ENCODE results near the gene RARS2. TPM values are rescaled to one million over a fixed set of nuclear protein-coding genes. Genes with fewer than 3 reads are reported as not detected.

RARS2 gene
- total and polyA plus RNA-seq, 9 of the 15 experiments (the other 6 are each of a cell fraction or from before 2014, with no cell fraction given) = 30.0 to 92.7 (median 43.4) TPM

DNA sequence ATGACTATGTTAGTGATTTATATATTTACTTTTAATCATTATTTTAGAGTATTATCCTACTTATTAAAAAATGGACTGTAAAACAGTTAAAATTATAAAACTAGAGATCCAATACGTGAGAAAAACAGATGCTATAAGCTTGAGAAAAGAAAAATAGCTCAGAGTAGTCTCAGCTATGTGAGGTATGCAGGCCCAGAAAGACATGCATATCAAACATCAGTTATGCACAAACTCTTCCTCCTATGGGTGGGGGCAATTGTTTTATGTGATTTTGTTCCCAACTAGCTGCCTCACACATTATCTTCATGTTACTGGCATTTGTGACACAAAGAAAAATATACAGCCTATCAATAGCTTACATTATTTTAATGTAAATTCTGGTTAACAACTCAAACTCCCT lies 28.8 kb downstream of the RARS2 start:
- WGBS (ENCODE audit: insufficient coverage, low coverage, missing lambda C conversion rate) = 86% methylated on average over 1 of the region's 1 CpG
- Histone ChIP-seq H3K4me2 (ENCODE audit: insufficient read depth, low read length) (no peak overlapping the region), H3K27ac (ENCODE audit: extremely low read depth, low read depth, low read length) (no peak overlapping the region), H3K9ac (ENCODE audit: insufficient read depth in 1 of 2, low read depth in 2 of 2, low read length in 2 of 2) (no peak overlapping the region), H3K9me3 (replicated peaks; ENCODE audit: control insufficient read depth, insufficient read depth, low read depth, low read length) (no peaks in the 10 kb centered on the region), H3K79me2 (ENCODE audit: control insufficient read depth, insufficient read depth, low read length) (no peaks in the 10 kb centered on the region), H3K27me3 (ENCODE audit: control insufficient read depth in 2 of 2, insufficient read depth in 2 of 2, low read length in 2 of 2) (no peaks in the 10 kb centered on the region), H2AFZ (ENCODE audit: low read depth, low read length) (no peak overlapping the region), H3K9me1 (ENCODE audit: control insufficient read depth, insufficient read depth, low read length) (no peaks in the 10 kb centered on the region), H3K36me3 (ENCODE audit: control insufficient read depth, insufficient read depth, low read length) (peaks cover 65% of the 10 kb centered on the region), H4K20me1 (replicated peaks; ENCODE audit: control insufficient read depth, insufficient read depth, low read length) (no peaks in the 10 kb centered on the region), H3K4me1 (replicated peaks in 1 of 2; ENCODE audit: control insufficient read depth in 2 of 2, insufficient read depth in 2 of 2, low read length in 2 of 2) (no peaks in the 10 kb centered on the region), H3K4me3 (no peak overlapping the region)
- ChIA-PET POLR2A (no interaction called here), CTCF (ENCODE audit: low intra/inter-chr PET ratio) (no interaction called here)
- ATAC-seq (no peak), DNase-seq (ENCODE audit: extremely low read depth in 1 of 4, low spot score in 3 of 4) (no peak), FAIRE-seq (no peak)
- intact Hi-C loops (cut with micrococcal nuclease) = no loop called here
- in situ Hi-C loops (cut with MboI) = no loop called here
- no TSS peak for BruUV-seq (replicated peaks)
- no peak for TF ChIP-seq NFE2L1 (tag; IDR thresholded peaks at IDR 0.05; ENCODE audit: borderline replicate concordance, low read depth)

- no peak for DNase-seq (ENCODE audit: extremely low read depth in 1 of 4, low spot score in 3 of 4)
- ChIA-PET POLR2A (interaction anchor here (0.8 to 1.5 kb wide), 2 partner anchors 23 to 30 kb away, joined by 3 to 5 read pairs; no protein-coding TSS in a partner anchor), CTCF (ENCODE audit: low intra/inter-chr PET ratio) (no interaction called here)
- FAIRE-seq = no peak
- H3K4me1 ChIP-seq (replicated peaks in 1 of 2; ENCODE audit: control insufficient read depth in 2 of 2, insufficient read depth in 2 of 2, low read length in 2 of 2) = no peaks in the 10 kb centered on the region
- no peaks in the 10 kb centered on the region for H3K79me2 ChIP-seq (ENCODE audit: control insufficient read depth, insufficient read depth, low read length)
- no peak overlapping the region for H3K9ac ChIP-seq (ENCODE audit: insufficient read depth in 1 of 2, low read depth in 2 of 2, low read length in 2 of 2)
- in situ Hi-C loops (cut with MboI) = no loop called here
- no peak overlapping the region for H2AFZ ChIP-seq (ENCODE audit: low read depth, low read length)
- intact Hi-C loops (cut with micrococcal nuclease) = no loop called here
- no peak overlapping the region for H3K27ac ChIP-seq (ENCODE audit: extremely low read depth, low read depth, low read length)
- no peaks in the 10 kb centered on the region for H3K9me3 ChIP-seq (replicated peaks; ENCODE audit: control insufficient read depth, insufficient read depth, low read depth, low read length)
- H3K9me1 ChIP-seq (ENCODE audit: control insufficient read depth, insufficient read depth, low read length) = no peaks in the 10 kb centered on the region
- TF ChIP-seq ZBED1 (IDR thresholded peaks at IDR 0.05) (no peak), C11orf30 (IDR thresholded peaks at IDR 0.05; ENCODE audit: low read depth) (no peak), IRF2 (CRISPR knock-in tag; IDR thresholded peaks at IDR 0.05) (no peak)
- BruUV-seq (replicated peaks) = no TSS peak
- peaks cover 72% of the 10 kb centered on the region for H3K36me3 ChIP-seq (ENCODE audit: control insufficient read depth, insufficient read depth, low read length)
- H3K27me3 ChIP-seq (ENCODE audit: control insufficient read depth in 2 of 2, insufficient read depth in 2 of 2, low read length in 2 of 2) = no peaks in the 10 kb centered on the region
- H4K20me1 ChIP-seq (replicated peaks; ENCODE audit: control insufficient read depth, insufficient read depth, low read length) = no peaks in the 10 kb centered on the region
- H3K4me2 ChIP-seq (ENCODE audit: insufficient read depth, low read length) = no peak overlapping the region
- no peak overlapping the region for H3K4me3 ChIP-seq
- no peak for ATAC-seq
Measured at GRCh38 chr6:87558446-87558845, 31.3 kb downstream of the RARS2 start.

All from K562 (cell line).